ENCODE results near the gene CHD3.
"Not testable (repeated sequence)": the region's sequence is repeated elsewhere in the genome, so short reads cannot be mapped to it uniquely, and the experiment has no call there.

Gene CHD3

DNA sequence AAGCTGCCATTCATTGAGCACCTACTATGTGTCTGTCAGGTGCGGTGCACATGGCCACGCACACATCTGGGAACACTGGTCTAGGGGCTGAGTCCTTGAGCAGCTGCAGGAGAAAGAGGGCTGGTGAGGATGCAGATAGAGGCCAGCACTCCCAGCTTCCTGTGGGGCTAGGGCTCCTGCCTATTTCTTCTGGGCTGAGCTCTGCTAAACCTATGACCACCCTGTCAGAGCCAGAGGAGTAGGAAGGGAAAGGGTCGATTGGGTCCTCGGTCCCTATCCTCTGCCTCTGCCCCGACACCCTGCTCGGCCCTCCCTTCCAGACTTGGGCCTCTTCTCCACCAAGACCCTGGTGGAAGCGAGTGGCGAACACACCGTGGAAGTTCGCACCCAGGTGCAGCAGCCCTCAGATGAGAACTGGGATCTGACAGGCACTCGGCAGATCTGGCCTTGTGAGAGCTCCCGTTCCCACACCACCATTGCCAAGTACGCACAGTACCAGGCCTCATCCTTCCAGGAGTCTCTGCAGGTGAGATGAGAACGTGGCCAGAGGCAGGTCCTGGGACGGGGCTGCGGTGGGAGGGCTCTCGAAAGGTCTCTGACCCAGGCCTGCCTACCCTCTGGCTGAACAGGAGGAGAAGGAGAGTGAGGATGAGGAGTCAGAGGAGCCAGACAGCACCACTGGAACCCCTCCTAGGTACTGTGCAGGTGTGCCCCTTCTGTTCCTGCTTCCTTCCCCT lies 37.7 kb upstream of the CHD3 start:
- DNase-seq = peak in 1 of 2 donors; percentile 16

DNA sequence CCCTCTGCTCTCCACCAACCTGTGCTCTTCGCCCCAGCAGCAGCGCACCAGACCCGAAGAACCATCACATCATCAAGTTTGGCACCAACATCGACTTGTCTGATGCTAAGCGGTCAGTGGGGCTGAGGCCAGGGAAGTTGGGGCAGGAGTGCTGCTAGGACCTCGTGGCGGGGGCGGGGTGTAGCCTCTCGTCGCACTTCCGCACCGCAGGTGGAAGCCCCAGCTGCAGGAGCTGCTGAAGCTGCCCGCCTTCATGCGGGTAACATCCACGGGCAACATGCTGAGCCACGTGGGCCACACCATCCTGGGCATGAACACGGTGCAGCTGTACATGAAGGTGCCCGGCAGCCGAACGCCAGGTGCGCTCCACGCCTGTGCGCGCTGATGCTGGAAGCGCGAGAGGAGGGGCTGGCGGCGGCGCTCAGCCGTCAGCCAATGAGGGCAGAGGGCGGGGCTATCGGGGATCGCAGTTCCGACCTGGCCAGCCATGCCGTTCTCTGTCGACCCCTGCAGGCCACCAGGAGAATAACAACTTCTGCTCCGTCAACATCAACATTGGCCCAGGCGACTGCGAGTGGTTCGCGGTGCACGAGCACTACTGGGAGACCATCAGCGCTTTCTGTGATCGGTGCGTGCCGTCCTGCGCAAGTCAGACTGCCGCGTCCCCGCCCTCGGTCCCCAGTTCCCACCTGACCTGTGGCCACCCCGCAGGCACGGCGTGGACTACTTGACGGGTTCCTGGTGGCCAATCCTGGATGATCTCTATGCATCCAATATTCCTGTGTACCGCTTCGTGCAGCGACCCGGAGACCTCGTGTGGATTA lies 36.9 kb upstream of the CHD3 start:
- DNase-seq = peak; percentile 94 to 95

DNA sequence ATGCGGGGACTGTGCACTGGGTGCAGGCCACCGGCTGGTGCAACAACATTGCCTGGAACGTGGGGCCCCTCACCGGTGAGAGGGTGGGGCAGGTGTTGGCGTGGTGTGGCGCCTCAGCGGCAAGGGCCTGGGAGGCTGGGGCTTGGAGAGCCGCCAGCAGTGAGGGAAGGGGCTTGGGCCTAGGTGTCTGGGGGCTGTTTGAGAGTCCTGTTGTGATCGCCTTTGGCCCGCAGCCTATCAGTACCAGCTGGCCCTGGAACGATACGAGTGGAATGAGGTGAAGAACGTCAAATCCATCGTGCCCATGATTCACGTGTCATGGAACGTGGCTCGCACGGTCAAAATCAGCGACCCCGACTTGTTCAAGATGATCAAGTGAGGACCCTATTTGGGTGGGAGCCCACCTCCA lies 36.3 kb upstream of the CHD3 start:
- no peak for DNase-seq

DNA sequence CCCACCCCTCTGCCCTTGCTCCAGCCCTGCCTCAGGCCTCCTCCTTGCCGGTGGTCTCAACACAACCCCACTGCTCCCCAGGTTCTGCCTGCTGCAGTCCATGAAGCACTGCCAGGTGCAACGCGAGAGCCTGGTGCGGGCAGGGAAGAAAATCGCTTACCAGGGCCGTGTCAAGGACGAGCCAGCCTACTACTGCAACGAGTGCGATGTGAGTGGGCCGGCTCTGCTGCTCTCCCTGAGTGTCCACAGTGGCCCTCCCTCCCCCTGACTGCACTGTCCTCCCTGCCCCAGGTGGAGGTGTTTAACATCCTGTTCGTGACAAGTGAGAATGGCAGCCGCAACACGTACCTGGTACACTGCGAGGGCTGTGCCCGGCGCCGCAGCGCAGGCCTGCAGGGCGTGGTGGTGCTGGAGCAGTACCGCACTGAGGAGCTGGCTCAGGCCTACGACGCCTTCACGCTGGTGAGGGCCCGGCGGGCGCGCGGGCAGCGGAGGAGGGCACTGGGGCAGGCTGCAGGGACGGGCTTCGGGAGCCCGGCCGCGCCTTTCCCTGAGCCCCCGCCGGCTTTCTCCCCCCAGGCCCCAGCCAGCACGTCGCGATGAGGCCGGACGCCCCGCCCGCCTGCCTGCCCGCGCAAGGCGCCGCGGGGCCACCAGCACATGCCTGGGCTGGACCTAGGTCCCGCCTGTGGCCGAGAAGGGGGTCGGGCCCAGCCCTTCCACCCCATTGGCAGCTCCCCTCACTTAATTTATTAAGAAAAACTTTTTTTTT lies 35.5 kb upstream of the CHD3 start:
- peak in 1 of 2 donors; percentile 35 for DNase-seq

DNA sequence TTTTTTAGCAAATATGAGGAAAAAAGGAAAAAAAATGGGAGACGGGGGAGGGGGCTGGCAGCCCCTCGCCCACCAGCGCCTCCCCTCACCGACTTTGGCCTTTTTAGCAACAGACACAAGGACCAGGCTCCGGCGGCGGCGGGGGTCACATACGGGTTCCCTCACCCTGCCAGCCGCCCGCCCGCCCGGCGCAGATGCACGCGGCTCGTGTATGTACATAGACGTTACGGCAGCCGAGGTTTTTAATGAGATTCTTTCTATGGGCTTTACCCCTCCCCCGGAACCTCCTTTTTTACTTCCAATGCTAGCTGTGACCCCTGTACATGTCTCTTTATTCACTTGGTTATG lies 34.9 kb upstream of the CHD3 start:
- peak in 1 of 2 donors; percentile 34 for DNase-seq

DNA sequence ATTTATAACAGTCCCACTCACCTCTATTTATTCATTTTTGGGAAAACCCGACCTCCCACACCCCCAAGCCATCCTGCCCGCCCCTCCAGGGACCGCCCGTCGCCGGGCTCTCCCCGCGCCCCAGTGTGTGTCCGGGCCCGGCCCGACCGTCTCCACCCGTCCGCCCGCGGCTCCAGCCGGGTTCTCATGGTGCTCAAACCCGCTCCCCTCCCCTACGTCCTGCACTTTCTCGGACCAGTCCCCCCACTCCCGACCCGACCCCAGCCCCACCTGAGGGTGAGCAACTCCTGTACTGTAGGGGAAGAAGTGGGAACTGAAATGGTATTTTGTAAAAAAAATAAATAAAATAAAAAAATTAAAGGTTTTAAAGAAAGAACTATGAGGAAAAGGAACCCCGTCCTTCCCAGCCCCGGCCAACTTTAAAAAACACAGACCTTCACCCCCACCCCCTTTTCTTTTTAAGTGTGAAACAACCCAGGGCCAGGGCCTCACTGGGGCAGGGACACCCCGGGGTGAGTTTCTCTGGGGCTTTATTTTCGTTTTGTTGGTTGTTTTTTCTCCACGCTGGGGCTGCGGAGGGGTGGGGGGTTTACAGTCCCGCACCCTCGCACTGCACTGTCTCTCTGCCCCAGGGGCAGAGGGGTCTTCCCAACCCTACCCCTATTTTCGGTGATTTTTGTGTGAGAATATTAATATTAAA lies 34.4 kb upstream of the CHD3 start:
- peak in 1 of 2 donors; percentile 21 for DNase-seq

DNA sequence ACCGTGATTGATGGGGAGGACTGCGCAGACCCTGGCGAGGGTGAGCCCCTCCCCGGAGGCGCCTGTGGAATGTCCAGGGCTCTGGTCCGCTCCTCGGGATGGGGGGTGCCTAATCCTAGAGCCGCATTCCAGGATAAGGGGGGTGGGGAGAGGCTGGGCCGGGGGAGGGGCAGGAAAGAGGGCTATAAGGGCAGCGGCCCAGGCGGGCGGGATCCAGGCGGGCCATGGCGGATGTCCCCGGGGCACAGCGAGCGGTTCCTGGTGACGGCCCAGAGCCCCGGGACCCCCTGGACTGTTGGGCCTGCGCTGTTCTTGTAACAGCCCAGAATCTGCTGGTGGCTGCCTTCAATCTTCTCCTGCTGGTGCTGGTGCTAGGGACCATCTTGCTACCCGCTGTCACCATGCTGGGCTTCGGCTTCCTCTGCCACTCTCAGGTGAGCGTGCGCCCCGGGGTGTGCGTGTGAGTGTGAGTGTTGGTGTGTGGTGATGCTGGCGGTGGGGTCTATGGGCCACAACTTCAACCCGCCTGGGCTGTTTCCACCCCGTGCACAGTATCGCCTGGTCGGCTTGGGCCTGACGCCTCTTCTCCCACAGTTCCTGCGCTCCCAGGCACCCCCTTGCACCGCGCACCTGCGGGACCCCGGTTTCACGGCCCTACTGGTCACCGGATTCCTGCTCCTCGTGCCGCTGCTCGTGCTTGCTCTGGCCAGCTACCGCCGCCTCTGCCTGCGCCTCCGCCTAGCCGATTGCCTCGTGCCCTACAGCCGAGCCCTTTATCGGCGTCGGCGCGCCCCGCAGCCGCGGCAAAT lies 33.5 kb upstream of the CHD3 start, which contains the start of gene TMEM88:
TMEM88 (plus strand) TSS at position 216 of the 809 bp plus-strand sequence; CDS start at position 225, 9 bp downstream.
- peak; percentile 39 to 44 for DNase-seq

DNA sequence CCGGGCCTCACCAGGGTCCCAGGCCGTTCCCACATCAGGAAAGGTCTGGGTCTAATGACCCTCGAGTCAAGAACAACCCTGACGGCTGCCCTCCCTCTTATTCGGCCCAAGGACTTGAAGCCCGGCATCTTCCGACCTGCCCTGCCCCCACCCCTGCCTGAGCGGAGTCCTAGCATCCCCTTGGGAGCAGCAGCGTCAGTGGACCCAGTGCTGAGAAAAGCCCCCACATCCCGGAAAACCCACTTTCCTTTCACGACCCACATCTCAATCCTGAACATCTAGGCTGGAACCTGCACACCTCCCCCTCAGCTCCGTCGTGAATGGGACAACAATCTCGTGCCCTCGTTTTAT lies 33.0 kb upstream of the CHD3 start:
- DNase-seq = no peak

DNA sequence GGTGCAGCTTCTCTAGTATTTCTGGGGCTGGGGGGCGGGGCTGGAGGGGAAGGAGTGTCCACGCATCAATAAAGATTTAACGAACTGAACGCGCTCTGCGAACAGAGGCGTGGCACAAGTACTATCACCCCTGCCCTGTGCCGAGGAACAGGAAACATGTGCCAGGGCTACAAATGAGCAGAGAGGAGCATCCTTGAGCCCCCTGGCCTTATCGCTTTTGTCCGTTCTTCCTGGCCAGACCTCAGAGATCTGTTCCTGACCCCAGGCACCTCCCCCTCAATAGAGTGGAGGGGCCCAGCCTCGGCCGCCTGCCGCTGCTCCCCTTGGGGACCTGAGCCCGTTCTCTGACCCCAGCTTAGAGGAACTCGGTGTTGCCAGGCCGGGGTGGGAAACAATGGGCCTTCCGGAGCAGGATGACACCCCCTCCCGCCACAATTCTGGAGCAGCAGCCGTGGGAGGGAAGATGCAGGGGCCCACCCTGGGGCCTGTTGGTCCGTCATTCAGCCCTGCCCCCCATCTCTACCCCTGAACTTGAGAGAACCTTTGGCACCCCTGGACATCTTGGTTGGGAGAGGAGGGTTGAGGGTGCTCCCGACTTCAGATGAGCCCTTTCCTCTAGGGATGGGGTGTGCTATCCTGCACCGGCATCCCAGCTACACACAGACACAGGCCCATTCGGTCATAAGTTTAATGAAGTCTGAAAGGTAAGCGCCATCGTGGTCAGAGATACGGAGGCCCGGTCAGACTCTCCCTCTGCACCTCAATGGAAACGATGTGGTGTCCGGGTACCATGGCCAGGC lies 32.4 kb upstream of the CHD3 start:
- DNase-seq = peak; percentile 54 to 58

DNA sequence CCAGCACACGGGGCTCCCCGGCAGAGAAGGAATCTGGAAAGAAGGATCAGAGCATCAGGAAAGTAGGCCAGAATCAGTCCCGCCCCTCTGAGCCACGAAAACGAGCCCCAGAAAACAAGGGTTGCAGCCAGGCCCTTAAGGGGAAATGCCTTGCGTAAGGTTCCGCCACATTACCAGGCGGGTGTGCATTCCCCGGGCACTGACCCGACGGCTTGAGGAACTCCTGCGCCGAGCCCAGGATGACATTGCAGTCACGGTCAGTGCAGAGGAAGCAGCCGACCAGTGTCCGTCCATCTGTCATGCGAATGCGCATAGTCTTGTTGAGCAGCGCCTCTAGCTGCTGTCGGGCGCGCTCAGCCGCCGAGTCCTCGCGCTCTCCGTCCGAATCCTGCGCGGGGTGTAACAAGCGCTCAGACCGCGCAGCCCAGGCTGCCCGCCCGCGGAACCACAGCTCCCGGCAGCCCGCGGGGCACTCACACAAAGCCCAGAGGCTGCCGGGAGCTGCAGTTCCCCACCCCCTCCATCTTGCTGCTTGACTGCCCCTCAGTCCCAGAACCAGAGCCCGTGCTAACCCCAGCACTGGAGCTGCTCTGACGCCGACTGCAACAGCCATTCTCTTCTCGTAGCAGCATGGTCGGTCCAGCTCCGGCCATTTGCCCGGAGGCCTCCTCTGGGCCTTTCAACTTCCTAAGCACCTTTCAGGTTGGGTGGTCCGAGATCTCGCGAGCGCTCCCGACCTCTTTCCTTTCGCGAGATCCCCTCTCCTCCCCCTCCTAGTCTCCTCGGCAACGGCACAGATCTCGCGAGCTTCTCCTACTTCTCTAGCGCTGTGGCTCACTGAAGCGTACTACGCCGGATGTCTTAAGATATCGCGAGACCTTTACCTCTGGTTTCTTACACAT lies 31.5 kb upstream of the CHD3 start, which contains the start of gene NAA38:
NAA38 (minus strand) TSS at position 749 of the 902 bp plus-strand sequence; CDS start at position 653, 96 bp downstream.
- peak; percentile 97 to 98 for DNase-seq

DNA sequence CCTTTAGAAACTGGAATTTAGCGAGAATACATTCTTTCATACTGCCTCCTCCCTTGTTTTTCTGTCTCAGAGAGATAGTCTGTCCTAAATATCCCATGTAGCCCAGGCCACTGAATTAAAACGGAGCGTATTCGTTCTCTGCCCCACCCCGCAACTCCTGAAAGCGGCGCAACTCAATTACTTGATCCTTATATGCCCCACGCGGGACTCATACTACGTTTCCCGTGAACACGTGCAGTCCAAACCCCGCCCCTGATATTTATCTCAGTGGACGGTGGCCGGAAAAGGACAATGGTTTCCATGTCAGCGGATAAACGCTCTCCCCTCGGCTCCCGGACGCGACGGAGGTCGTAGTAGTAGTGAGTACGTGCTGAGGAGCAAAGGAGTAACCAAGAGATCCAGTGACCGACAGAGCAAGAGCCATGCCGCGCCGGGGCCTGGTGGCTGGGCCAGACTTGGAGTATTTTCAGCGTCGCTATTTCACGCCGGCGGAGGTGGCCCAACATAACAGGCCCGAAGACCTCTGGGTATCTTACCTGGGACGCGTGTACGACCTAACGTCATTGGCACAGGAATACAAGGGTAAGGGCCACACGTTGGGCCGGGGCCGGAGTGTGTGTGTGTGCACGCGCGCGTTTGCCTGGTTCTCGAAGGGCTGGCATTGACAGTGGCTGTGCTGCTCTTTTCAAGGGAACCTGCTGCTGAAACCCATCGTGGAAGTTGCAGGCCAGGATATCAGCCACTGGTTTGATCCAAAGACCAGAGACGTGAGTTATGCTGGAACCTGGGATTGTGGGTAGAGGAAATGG lies 30.7 kb upstream of the CHD3 start, which contains the start of gene CYB5D1:
CYB5D1 (plus strand) TSS at position 291 of the 809 bp plus-strand sequence; CDS start at position 423, 132 bp downstream.
- DNase-seq = peak; percentile 92 to 94

DNA sequence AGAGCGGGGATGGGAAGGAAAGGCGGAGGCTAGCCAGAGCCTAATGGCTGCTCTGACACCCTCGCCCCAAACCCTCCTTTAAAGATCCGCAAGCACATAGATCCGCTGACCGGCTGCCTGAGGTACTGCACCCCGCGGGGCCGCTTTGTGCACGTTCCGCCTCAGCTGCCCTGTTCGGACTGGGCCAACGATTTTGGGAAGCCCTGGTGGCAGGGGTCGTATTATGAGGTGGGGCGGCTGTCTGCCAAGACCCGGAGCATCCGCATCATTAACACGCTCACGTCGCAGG lies 30.1 kb upstream of the CHD3 start:
- DNase-seq = peak; percentile 49 to 61

DNA sequence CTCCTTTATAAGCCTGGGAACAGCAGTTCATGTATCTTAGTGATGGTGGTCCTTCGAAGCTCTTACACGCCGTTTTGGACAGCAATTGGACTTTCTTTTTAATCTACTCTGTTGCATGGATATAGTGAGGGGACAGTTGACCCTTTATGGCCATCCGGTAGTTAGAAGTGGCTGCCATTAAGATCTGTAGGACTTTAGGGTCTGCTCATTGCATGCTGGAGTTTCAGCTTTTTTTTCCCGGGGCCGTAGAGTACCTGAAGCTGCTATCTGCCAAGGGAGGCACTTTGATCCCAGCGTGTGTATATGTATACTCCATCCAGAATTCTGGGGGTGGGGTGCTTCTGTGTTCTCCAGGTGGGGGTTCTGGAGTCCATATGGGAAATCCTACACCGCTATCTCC lies 29.6 kb upstream of the CHD3 start:
- DNase-seq = no peak

DNA sequence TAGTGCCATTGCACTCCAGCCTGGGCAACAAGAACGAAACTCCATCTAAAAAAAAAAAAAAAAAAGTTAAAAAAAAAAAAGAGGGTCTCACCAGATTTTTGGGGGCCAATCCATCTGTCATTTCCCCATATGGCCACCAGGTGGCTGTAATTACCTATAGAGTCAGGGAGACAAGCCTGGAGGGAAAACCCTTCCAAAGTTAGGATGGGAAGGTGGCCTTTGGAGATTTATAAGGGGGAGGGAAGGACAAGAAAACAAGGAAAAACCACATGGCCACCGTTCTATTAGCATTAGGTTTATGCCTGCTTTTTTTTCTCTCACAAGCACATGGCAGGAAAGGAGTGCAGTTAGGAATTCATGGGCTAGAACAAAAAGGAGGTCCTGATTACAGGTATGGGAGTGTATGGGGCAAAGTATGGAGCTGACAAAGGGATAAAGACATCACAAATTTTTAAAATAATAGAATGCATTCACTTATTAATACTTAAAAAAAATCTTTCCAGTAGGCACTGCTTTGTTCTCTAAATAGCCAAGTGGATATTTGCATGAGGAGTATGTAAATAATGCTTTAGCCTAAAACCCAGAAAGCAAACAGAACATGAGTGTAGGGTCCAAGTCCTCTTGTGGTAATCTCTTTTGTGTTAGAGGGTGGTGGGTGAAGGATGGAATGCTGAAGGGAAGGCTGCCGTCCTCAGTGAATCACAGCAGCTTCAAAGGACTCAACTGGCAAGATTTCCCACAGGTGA lies 25.7 kb upstream of the CHD3 start:
- peak; percentile 53 to 70 for DNase-seq

DNA sequence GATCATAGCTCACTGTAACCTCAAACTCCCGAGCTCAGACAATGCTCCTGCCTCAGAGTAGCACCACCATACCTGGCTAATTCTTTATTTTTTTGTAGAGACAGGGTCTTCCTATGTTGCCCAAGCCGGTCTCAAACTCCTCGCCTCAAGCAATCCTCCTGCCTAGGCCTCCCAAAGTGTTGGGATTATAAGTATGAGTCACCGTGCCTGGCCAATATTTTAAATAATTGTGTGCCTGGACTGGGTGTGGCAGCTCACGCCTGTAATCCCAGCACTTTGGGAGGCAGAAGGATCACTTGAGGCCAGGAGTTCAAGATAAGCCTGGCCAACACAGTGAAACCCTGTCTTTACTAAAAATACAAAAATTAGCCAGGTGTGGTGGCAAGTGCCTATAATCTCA lies 24.2 kb upstream of the CHD3 start:
- not testable (repeated sequence) for DNase-seq

DNA sequence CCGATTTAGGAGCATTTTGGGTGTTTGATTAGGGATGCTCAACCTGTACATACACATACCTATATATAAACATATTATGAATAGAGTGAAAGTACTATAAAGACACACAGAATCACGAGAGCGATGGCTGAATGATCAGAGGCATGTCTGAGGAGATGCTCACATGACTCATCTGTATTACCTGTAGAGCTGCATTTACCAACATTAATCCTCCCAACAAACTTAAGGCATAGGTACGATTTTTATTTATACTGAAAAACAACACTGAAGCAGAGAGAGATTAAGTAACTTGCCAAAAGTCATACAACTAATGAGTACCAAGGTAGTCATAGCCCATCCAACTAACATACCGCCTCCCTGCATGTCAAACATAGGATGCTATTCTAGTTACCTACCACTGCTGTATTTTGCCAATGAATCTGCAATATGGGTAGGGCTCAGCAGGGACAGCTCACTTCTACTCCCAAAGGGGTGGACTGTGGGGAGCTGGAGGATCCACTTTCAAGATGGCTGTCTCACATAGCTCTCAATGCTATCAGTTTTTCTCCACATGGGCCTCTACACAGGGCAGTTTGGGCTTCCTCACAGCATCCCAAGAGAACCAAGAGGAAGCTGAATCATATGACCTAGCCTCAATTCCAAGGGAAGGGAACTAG lies 23.5 kb upstream of the CHD3 start:
- DNase-seq = no peak

DNA sequence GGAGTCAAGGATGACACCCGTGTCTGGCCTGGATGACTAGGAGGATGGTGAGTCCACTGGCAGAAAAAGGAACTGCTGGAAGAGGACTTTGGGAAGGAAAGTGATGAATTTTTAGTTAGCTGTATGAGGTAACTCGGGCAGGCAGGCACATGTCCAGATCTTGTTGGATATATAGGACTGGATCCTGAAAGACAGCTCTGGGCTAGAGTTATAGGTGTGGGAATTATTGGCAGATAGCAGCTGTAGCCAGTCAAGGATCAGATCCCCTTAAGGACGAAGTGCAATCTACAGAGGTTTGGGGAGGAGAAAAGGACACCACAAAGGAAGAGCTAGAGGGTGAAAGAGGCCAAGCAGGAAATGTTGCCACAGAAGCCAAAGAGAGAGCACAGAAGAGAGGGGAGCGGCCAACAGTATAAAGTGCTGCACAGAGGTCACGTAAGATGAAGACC lies 20.7 kb upstream of the CHD3 start:
- peak in 1 of 2 donors; percentile 26 for DNase-seq

DNA sequence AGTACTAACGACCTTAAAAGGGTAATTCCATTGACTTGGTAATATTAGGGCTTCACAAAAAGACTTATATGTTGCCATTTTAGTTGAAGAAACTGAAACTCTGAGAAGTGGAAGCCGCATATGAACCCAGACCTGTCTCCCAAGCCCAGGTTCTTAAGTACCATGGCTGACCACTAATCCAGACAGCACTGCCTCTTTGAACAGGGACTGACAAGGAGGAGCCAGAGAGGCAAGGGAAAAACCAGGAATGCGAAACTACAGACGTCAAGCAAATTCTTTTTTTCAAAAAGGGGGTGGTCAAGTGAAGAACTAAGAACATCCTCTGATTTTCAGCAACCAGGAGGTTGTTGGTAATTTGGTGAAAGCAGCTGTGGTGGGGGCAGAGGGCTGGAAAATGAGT lies 15.5 kb upstream of the CHD3 start:
- DNase-seq = no peak
